HepG2 (cell line): ENCODE measurements around the gene ZMYND19. TPM values are rescaled to one million over a fixed set of nuclear protein-coding genes. Genes with fewer than 3 reads are reported as not detected.

Experiments
- ARNT2 ChIP-seq: sonication (generic); formaldehyde crosslinking; IDR thresholded peaks from 2 replicates; pipeline ENCODE4 v1.8.0; 2022; ENCODE audit warnings: mild to moderate bottlenecking, low read depth, missing genetic modification reagents, moderate library complexity
- CHCHD3 ChIP-seq: sonication (generic); formaldehyde crosslinking; IDR thresholded peaks from 2 replicates; pipeline ENCODE4 v1.8.0; 2022; ENCODE audit warnings: mild to moderate bottlenecking, missing genetic modification reagents, moderate library complexity
- HDAC1 ChIP-seq: sonication (generic); formaldehyde crosslinking; IDR thresholded peaks from 2 replicates; pipeline ENCODE4 v1.5.1; 2020; ENCODE audit warnings: mild to moderate bottlenecking, missing genetic modification reagents
- JUNB ChIP-seq: sonication (generic); formaldehyde crosslinking; IDR thresholded peaks from 2 replicates; pipeline ENCODE4 v1.8.0; 2022; ENCODE audit warnings: missing genetic modification reagents, mild to moderate bottlenecking, borderline replicate concordance
- MAZ ChIP-seq, 2 experiments: sonication (generic) in 1 of 2; formaldehyde crosslinking in 1 of 2; IDR thresholded peaks; 2 replicates each; pipeline versions ENCODE4 v1.5.0 to v1.6.1; 2012 to 2020; ENCODE audit warnings: low read depth in 2 of 2, mild to moderate bottlenecking in 2 of 2, borderline replicate concordance in 1 of 2, improper control_type of control experiment in 1 of 2, low read length in 1 of 2, missing genetic modification reagents in 1 of 2, moderate library complexity in 1 of 2
- NCOA2 ChIP-seq: sonication (generic); formaldehyde crosslinking; IDR thresholded peaks from 2 replicates; pipeline ENCODE4 v1.8.0; 2022; ENCODE audit warnings: inconsistent platforms
- PHF5A ChIP-seq: IDR thresholded peaks from one replicate; pipeline ENCODE4 v1.6.1; 2018; ENCODE audit warnings: low read depth, missing genetic modification reagents; ENCODE audit not compliant: unreplicated experiment
- SP2 ChIP-seq: sonication (generic); formaldehyde crosslinking; IDR thresholded peaks from 2 replicates; pipeline ENCODE4 v1.5.1; 2020; ENCODE audit warnings: mild to moderate bottlenecking, missing genetic modification reagents
- ZBTB8A ChIP-seq: sonication (generic); formaldehyde crosslinking; IDR thresholded peaks from 2 replicates; pipeline ENCODE4 v1.4.0; 2020; ENCODE audit warnings: mild to moderate bottlenecking, low read depth, missing genetic modification reagents, borderline replicate concordance
- ZMYM4 ChIP-seq: sonication (generic); formaldehyde crosslinking; IDR thresholded peaks from 2 replicates; pipeline ENCODE4 v1.8.1; 2023; ENCODE audit warnings: mild to moderate bottlenecking, missing genetic modification reagents
- ZNF326 ChIP-seq: sonication (generic); formaldehyde crosslinking; IDR thresholded peaks from 2 replicates; pipeline ENCODE4 v1.4.0; 2020; ENCODE audit warnings: missing genetic modification reagents, borderline replicate concordance
- ZNF569 ChIP-seq: sonication (generic); formaldehyde crosslinking; IDR thresholded peaks from 2 replicates; pipeline ENCODE4 v1.5.0; 2020; ENCODE audit warnings: mild to moderate bottlenecking, missing genetic modification reagents, moderate library complexity, borderline replicate concordance
- ZNF605 ChIP-seq: sonication (generic); formaldehyde crosslinking; IDR thresholded peaks from 2 replicates; pipeline ENCODE4 v1.8.0; 2022; ENCODE audit warnings: mild to moderate bottlenecking, missing genetic modification reagents
- ZNF614 ChIP-seq: IDR thresholded peaks from 2 replicates; pipeline ENCODE4 v1.6.1; 2018; ENCODE audit warnings: missing biosample characterization, missing genetic modification reagents, inconsistent platforms, borderline replicate concordance
- ZNF670 ChIP-seq: sonication (generic); formaldehyde crosslinking; IDR thresholded peaks from 2 replicates; pipeline ENCODE4 v1.8.0; 2022; ENCODE audit warnings: mild to moderate bottlenecking, missing genetic modification reagents, borderline replicate concordance
- ZNF75D ChIP-seq: sonication (generic); formaldehyde crosslinking; IDR thresholded peaks from 2 replicates; pipeline ENCODE4 v1.8.1; 2023; ENCODE audit warnings: missing genetic modification reagents, mild to moderate bottlenecking, borderline replicate concordance
- polyA plus RNA-seq, 8 experiments: library from polyadenylated mRNA; depleted of rRNA in 3 of 8; stranded (reverse) in 7 of 8; unstranded in 1 of 8; fragments of >200 nt; fragmentation: Illumina TruSeq in 4 of 8; extraction: Trizol in 4 of 8; gene quantifications; 2 replicates each; pipeline versions ENCODE4 v1.2.1 to v1.2.3, GENCODE V29; 2011 to 2016; ENCODE audit warnings: low read depth in 4 of 8, missing spikeins in 1 of 8, mixed read lengths in 1 of 8; ENCODE audit not compliant: insufficient read depth in 1 of 8
- total RNA-seq, 5 experiments: library from RNA; depleted of rRNA; stranded (reverse); fragments of >200 nt; fragmentation: Illumina TruSeq; extraction: Trizol; gene quantifications; 2 replicates each; pipeline ENCODE4 v1.2.3, GENCODE V29; 2016; ENCODE audit warnings: low read depth in 1 of 5
- TF ChIP-seq, protein P1 (sequence below): sonication (generic); formaldehyde crosslinking; IDR thresholded peaks from 2 replicates; pipeline ENCODE4 v1.9.0; 2021; ENCODE audit warnings: missing genetic modification reagents, borderline replicate concordance
- TF ChIP-seq, protein P2 (sequence below): sonication (generic); formaldehyde crosslinking; IDR thresholded peaks from 2 replicates; pipeline ENCODE4 v1.9.0; 2021; ENCODE audit warnings: missing genetic modification reagents, mild to moderate bottlenecking, borderline replicate concordance
- TF ChIP-seq, protein P3 (sequence below): sonication (generic); formaldehyde crosslinking; IDR thresholded peaks from 2 replicates; pipeline ENCODE4 v1.5.1; 2020; ENCODE audit warnings: mild to moderate bottlenecking, moderate library complexity, missing genetic modification reagents
- TF ChIP-seq, protein P4 (sequence below): sonication (generic); formaldehyde crosslinking; conservative IDR thresholded peaks from 2 replicates; pipeline ENCODE4 v1.5.0; 2020; ENCODE audit warnings: missing genetic modification reagents

ZMYND19 gene
- total and polyA plus RNA-seq, 2 of the 13 experiments (the other 11 are each of a cell fraction or from before 2014, with no cell fraction given), result 21.3 to 38.7 TPM

DNA sequence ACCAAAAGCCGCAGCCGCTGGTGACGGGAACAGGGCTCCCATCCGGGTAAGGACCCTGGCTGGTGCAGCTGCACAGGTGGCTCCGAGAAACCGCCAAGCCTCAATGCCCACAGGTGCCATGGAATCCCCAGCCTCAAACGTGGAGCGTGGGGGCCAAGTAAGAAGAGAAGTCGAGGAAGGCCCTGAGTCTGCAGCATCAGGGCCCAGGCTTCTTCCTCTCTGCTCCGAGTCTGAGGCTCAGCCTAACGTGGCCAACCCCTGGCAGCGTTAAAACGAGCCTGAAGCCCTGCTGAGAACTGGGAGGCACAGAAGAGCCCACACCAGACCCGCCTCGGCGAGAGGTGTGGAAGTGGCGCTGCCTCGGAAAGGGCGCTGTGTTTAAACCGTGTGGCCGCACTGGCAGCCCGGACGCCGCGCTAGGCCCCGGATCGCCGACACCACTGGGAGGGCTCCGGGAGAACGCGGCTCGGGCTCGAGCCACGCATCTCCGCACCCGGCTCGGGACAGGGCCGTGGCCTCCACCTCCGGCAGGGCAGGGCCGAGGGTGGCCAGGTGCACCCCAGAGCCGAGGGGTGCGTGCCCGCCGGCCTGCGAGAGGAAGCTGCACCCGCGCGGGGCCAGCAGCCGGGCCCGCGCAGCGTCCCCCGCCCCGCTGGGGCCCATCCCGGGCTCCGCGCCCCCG lies 730 bp downstream of the ZMYND19 start (continued):
- TF ChIP-seq, protein P1, sequence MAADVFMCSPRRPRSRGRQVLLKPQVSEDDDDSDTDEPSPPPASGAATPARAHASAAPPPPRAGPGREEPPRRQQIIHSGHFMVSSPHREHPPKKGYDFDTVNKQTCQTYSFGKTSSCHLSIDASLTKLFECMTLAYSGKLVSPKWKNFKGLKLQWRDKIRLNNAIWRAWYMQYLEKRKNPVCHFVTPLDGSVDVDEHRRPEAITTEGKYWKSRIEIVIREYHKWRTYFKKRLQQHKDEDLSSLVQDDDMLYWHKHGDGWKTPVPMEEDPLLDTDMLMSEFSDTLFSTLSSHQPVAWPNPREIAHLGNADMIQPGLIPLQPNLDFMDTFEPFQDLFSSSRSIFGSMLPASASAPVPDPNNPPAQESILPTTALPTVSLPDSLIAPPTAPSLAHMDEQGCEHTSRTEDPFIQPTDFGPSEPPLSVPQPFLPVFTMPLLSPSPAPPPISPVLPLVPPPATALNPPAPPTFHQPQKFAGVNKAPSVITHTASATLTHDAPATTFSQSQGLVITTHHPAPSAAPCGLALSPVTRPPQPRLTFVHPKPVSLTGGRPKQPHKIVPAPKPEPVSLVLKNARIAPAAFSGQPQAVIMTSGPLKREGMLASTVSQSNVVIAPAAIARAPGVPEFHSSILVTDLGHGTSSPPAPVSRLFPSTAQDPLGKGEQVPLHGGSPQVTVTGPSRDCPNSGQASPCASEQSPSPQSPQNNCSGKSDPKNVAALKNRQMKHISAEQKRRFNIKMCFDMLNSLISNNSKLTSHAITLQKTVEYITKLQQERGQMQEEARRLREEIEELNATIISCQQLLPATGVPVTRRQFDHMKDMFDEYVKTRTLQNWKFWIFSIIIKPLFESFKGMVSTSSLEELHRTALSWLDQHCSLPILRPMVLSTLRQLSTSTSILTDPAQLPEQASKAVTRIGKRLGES (CRISPR knock-in tag), result no peak
- no peak for TF ChIP-seq ZNF670 (CRISPR knock-in tag)
- no peak for TF ChIP-seq PHF5A (CRISPR knock-in tag)
- TF ChIP-seq JUNB (CRISPR knock-in tag), result no peak
- no peak for TF ChIP-seq NCOA2 (CRISPR knock-in tag)
- no peak for TF ChIP-seq ZNF326
- TF ChIP-seq, protein P2, sequence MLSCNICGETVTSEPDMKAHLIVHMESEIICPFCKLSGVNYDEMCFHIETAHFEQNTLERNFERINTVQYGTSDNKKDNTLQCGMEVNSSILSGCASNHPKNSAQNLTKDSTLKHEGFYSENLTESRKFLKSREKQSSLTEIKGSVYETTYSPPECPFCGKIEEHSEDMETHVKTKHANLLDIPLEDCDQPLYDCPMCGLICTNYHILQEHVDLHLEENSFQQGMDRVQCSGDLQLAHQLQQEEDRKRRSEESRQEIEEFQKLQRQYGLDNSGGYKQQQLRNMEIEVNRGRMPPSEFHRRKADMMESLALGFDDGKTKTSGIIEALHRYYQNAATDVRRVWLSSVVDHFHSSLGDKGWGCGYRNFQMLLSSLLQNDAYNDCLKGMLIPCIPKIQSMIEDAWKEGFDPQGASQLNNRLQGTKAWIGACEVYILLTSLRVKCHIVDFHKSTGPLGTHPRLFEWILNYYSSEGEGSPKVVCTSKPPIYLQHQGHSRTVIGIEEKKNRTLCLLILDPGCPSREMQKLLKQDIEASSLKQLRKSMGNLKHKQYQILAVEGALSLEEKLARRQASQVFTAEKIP (CRISPR knock-in tag), result no peak
- 0 out of 2 replicates have a peak, but pooled peaks have one; percentile 43 for TF ChIP-seq CHCHD3
- TF ChIP-seq SP2 (CRISPR knock-in tag), result no peak
- TF ChIP-seq ZBTB8A (CRISPR knock-in tag), result no peak
- peak; percentile 55; the same call in 1 of the 2 replicates for TF ChIP-seq HDAC1 (CRISPR knock-in tag)
- no peak for TF ChIP-seq ZNF614
- no peak for TF ChIP-seq MAZ (IDR thresholded peaks at IDR 0.05; ENCODE audit: borderline replicate concordance, low read depth, low read length)
- peak; percentile 8; the same call in 1 of the 2 replicates for TF ChIP-seq MAZ (CRISPR knock-in tag; IDR thresholded peaks at IDR 0.05; ENCODE audit: low read depth)
- no peak for TF ChIP-seq ZMYM4 (CRISPR knock-in tag)
- TF ChIP-seq ZNF75D, result no peak
- 0 out of 2 replicates have a peak, but pooled peaks have one; percentile 41 for TF ChIP-seq ARNT2 (CRISPR knock-in tag)
- TF ChIP-seq, protein P3, sequence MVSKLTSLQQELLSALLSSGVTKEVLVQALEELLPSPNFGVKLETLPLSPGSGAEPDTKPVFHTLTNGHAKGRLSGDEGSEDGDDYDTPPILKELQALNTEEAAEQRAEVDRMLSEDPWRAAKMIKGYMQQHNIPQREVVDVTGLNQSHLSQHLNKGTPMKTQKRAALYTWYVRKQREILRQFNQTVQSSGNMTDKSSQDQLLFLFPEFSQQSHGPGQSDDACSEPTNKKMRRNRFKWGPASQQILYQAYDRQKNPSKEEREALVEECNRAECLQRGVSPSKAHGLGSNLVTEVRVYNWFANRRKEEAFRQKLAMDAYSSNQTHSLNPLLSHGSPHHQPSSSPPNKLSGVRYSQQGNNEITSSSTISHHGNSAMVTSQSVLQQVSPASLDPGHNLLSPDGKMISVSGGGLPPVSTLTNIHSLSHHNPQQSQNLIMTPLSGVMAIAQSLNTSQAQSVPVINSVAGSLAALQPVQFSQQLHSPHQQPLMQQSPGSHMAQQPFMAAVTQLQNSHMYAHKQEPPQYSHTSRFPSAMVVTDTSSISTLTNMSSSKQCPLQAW (CRISPR knock-in tag), result no peak
- TF ChIP-seq, protein P4, sequence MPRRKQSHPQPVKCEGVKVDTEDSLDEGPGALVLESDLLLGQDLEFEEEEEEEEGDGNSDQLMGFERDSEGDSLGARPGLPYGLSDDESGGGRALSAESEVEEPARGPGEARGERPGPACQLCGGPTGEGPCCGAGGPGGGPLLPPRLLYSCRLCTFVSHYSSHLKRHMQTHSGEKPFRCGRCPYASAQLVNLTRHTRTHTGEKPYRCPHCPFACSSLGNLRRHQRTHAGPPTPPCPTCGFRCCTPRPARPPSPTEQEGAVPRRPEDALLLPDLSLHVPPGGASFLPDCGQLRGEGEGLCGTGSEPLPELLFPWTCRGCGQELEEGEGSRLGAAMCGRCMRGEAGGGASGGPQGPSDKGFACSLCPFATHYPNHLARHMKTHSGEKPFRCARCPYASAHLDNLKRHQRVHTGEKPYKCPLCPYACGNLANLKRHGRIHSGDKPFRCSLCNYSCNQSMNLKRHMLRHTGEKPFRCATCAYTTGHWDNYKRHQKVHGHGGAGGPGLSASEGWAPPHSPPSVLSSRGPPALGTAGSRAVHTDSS (CRISPR knock-in tag), result no peak
- TF ChIP-seq ZNF605 (CRISPR knock-in tag), result no peak
- no peak for TF ChIP-seq ZNF569 (CRISPR knock-in tag)
